Muscle of leg (tissue), 11 donors: ENCODE results near the gene MIDN. TPM values are rescaled to one million over a fixed set of nuclear protein-coding genes. Genes with fewer than 3 reads are reported as not detected.
"Not testable (repeated sequence)": the region's sequence is repeated elsewhere in the genome, so short reads cannot be mapped to it uniquely, and the experiment has no call there.

ENCODE experiments used
- DNase-seq: peaks from one replicate; pipeline ENCODE4 v3.0.0; 2013
- H3K27ac ChIP-seq: one replicate; pipeline ENCODE4 v1.5.1; 2013; ENCODE audit warnings: mild to moderate bottlenecking, low read length, control low read depth
- H3K27me3 ChIP-seq: one replicate; pipeline ENCODE4 v1.6.1; 2013; ENCODE audit warnings: low read length; ENCODE audit not compliant: control insufficient read depth, insufficient read depth
- H3K36me3 ChIP-seq: one replicate; pipeline ENCODE4 v1.6.1; 2013; ENCODE audit warnings: low read length; ENCODE audit not compliant: control insufficient read depth, insufficient read depth
- H3K4me1 ChIP-seq: one replicate; pipeline ENCODE4 v1.6.1; 2013; ENCODE audit warnings: low read length; ENCODE audit not compliant: control insufficient read depth, insufficient read depth
- H3K4me3 ChIP-seq: one replicate; pipeline ENCODE4 v1.5.1; 2013; ENCODE audit warnings: low read length, control low read depth
- H3K9me3 ChIP-seq: replicated peaks from 2 replicates; pipeline ENCODE4 v1.6.1; 2013; ENCODE audit warnings: low read depth, low read length; ENCODE audit not compliant: control insufficient read depth
- WGBS: methylation state at CpG from one replicate; pipeline ENCODE4 v1.1.5; 2013; ENCODE audit warnings: missing lambda C conversion rate; ENCODE audit not compliant: insufficient coverage; 5-methylcytosine and 5-hydroxymethylcytosine counted together
- polyA plus RNA-seq, 8 donors: library from polyadenylated mRNA; unstranded; fragments of 120-200 nt; gene quantifications; one replicate each; pipeline versions ENCODE4 v1.2.1 to v1.2.3, GENCODE V29; 2013; ENCODE audit warnings: inconsistent platforms in 1 of 8, low replicate concordance in 1 of 8; ENCODE audit not compliant: insufficient read length in 8 of 8, insufficient read depth in 1 of 8
- total RNA-seq: library from RNA; stranded (reverse); fragments of 120-200 nt; gene quantifications from one replicate; pipeline ENCODE4 v1.2.4, GENCODE V29; 2013

The MIDN gene
- total and polyA plus RNA-seq, 9 donors: 9.2 to 54.7 (median 38.9) TPM

- Histone ChIP-seq H3K27ac (no peak overlapping the region), H3K36me3 (no peaks in the 10 kb centered on the region), H3K9me3 (no peaks in the 10 kb centered on the region), H3K4me3 (no peak overlapping the region), H3K27me3 (peaks cover 21% of the 10 kb centered on the region), H3K4me1 (peaks cover 16% of the 10 kb centered on the region)
- DNase-seq: no peak
- WGBS: 86% methylated on average over 20 of the region's 24 CpGs
Observed at GRCh38 chr19:1296575-1297271, 48.3 kb downstream of the MIDN start.

- Histone ChIP-seq H3K4me1 (peaks cover 9% of the 10 kb centered on the region), H3K36me3 (no peaks in the 10 kb centered on the region), H3K4me3 (no peak overlapping the region), H3K9me3 (no peaks in the 10 kb centered on the region), H3K27ac (no peak overlapping the region), H3K27me3 (peaks cover 21% of the 10 kb centered on the region)
- DNase-seq: no peak
- WGBS: 85% methylated on average over 5 of the region's 8 CpGs
Observed at GRCh38 chr19:1298235-1298634, 49.9 kb downstream of the MIDN start.

DNA sequence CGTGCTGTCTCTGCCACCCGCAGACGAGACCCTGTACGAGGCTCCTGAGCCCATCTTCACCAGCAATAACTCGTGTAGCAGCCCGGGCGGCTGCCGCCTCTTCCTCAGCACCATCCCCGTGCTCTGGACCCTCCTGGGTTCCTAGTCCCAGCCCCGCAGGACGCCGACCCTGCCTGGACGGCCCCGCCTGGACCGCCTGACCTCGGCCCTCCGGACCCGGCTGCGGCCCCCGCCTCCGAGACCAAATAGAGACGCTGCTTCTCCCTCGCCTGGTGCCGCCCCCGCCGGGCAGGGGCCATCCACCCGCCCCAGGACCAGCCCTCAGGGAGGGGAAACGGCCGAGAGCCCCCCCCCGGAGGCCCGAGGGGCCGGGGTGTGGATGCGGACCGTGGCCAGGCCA lies 51.4 kb downstream of the MIDN start:
- H3K27ac ChIP-seq: no peak overlapping the region
- H3K4me3 ChIP-seq: no peak overlapping the region
- H3K9me3 ChIP-seq: no peaks in the 10 kb centered on the region
- H3K36me3 ChIP-seq: no peaks in the 10 kb centered on the region
- peaks cover 8% of the 10 kb centered on the region for H3K4me1 ChIP-seq
- peaks cover 13% of the 10 kb centered on the region for H3K27me3 ChIP-seq
- DNase-seq: no peak
- 83% methylated on average over 28 of the region's 34 CpGs for WGBS

DNA sequence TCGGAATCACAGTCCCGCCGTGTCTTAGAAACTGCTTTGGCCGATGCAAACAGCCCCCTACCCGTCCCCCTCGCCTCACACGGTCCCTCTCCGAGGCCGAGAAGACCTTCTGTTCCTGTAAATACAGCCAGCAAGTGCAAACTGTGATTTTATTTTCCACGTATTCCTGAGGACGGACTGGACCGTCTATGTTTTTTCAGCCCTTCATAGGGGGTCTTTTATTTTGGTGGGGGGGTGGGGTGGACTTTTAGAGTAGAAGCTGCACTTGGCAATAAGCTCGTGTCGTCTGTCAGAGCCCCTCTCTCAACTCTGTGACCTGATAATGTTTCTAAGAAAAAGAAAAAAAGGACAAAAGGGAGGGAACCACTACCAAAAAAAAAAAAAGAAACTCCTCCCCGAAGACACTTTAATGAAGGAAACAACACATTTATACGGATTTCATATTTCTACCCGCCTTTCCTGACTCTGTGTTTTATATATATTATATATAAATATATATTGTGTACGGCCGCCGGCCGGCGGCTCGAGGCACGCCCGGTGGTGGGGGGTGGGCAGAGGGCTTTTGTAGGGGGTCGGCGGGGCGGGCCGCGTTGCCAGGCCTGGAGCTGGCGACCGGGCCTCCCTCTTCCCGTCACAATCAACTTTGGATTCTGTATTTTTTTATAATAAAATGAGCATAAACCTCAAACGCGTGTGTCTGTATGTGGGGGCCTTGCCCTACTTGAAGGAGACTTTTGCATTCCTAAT lies 52.5 kb downstream of the MIDN start:
- H3K27me3 ChIP-seq: peaks cover 11% of the 10 kb centered on the region
- H3K4me3 ChIP-seq: no peak overlapping the region
- WGBS: 85% methylated on average over 11 of the region's 35 CpGs
- no peak for DNase-seq
- no peaks in the 10 kb centered on the region for H3K36me3 ChIP-seq
- H3K27ac ChIP-seq: no peak overlapping the region
- no peaks in the 10 kb centered on the region for H3K9me3 ChIP-seq
- H3K4me1 ChIP-seq: no peaks in the 10 kb centered on the region

GRCh38 chr19:1302533-1303239 lies 54.3 kb downstream of the MIDN start:
- Histone ChIP-seq H3K9me3 (no peaks in the 10 kb centered on the region), H3K4me3 (no peak overlapping the region)
- no peak for DNase-seq

GRCh38 chr19:1304197-1304924 lies 56.0 kb downstream of the MIDN start:
- H3K27me3 ChIP-seq: peaks cover 11% of the 10 kb centered on the region
- 81% methylated on average over 27 of the region's 28 CpGs for WGBS
- H3K27ac ChIP-seq: no peak overlapping the region
- DNase-seq: no peak
- H3K4me3 ChIP-seq: no peak overlapping the region
- H3K4me1 ChIP-seq: no peaks in the 10 kb centered on the region
- no peaks in the 10 kb centered on the region for H3K36me3 ChIP-seq
- H3K9me3 ChIP-seq: no peaks in the 10 kb centered on the region

More at GRCh38 chr19:1302533-1303239, 54.3 kb downstream of the MIDN start:
- WGBS: 65% methylated on average over 23 of the region's 36 CpGs
- H3K27me3 ChIP-seq: peaks cover 11% of the 10 kb centered on the region
- H3K4me1 ChIP-seq: no peaks in the 10 kb centered on the region
- H3K27ac ChIP-seq: no peak overlapping the region
- H3K36me3 ChIP-seq: no peaks in the 10 kb centered on the region

- not testable (repeated sequence) for H3K9me3 ChIP-seq, H3K36me3 ChIP-seq, H3K4me1 ChIP-seq, H3K27ac ChIP-seq, H3K4me3 ChIP-seq, DNase-seq
- WGBS: 67% methylated on average over 3 of the region's 9 CpGs
- H3K27me3 ChIP-seq: peaks cover 17% of the 10 kb centered on the region
Observed at GRCh38 chr19:1305354-1305753, 57.0 kb downstream of the MIDN start.

GRCh38 chr19:1307320-1307719 lies 58.9 kb downstream of the MIDN start:
- Histone ChIP-seq H3K9me3 (no peaks in the 10 kb centered on the region), H3K4me1 (peaks cover 14% of the 10 kb centered on the region), H3K27me3 (peaks cover 13% of the 10 kb centered on the region), H3K4me3 (no peak overlapping the region), H3K36me3 (no peaks in the 10 kb centered on the region), H3K27ac (no peak overlapping the region)
- DNase-seq: no peak
- 92% methylated on average over 32 of the region's 38 CpGs for WGBS

DNA sequence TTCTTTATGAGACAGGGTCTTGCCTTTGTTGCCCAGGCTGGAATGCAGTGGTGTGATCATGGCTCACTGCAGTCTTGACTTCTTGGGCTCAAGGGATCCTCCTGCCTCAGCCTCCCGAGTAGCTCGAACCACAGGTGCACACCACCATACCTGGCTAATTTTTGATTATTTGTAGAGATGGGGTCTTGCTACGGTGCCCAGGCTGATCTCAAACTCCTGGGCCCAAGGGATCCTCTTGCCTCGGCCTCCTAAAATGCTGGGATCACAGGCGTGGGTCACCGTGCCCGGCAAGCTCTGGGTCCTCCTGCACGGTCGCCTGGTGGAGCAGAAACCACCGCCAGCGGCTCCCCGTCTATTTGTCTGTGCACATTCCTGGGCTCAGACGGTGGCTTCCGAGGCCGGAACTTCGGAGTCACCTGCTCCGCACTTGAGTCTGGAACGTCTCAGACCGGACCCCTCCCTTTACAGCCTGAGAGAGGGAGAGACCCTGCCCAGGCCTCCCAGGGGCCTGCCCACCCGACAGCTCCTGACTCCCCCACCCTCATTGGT lies 59.4 kb downstream of the MIDN start:
- Histone ChIP-seq H3K36me3 (no peaks in the 10 kb centered on the region), H3K27me3 (peaks cover 12% of the 10 kb centered on the region), H3K4me1 (peaks cover 19% of the 10 kb centered on the region), H3K9me3 (no peaks in the 10 kb centered on the region), H3K4me3 (no peak overlapping the region), H3K27ac (no peak overlapping the region)
- WGBS: 83% methylated on average over 17 of the region's 20 CpGs
- DNase-seq: no peak
